ENCODE data around the gene OR6S1.

Gene OR6S1

DNA sequence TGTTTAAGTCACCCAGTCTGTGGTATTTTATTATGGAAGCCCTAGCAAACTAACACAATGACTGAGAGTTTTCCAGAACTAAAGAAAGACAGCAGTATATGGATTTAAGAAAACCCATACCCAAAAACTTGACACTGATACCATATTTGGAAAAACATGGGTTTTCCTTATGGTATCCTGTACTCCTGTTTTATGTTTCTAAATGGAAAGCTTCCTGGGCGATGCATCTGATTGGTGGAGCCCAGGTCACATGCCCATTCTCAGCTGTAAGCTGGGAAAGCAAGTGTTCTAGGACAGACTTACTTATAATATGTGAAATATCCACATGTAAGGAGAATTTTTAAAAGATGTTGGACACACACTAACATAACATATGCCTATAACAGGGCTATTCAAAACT lies 38.4 kb upstream of the OR6S1 start:
- Histone ChIP-seq H3K27ac (no peak overlapping the region), H3K4me3 (no peak overlapping the region), H3K4me1 (peaks cover 0 to 12% (median 9%) of the 10 kb centered on the region in 4 donors), H3K36me3 (no peaks in the 10 kb centered on the region), H3K9me3 (no peaks in the 10 kb centered on the region), H3K27me3 (no peaks in the 10 kb centered on the region)
- DNase-seq: no peak
- TF ChIP-seq CTCF (IDR thresholded peaks at IDR 0.05): no peak
- intact Hi-C loops (cut with DNase I; ENCODE audit: low total_unique reads): loop anchor here (5.0 to 10.0 kb wide), 6 partner anchors 213 to 757 kb away; partner anchors contain the start of genes PNP, TEP1 and TMEM253

- Histone ChIP-seq H3K27me3 (no peaks in the 10 kb centered on the region), H3K4me3 (no peak overlapping the region), H3K9me3 (no peaks in the 10 kb centered on the region), H3K36me3 (no peaks in the 10 kb centered on the region), H3K27ac (no peak overlapping the region), H3K4me1 (peaks cover 0 to 12% (median 7%) of the 10 kb centered on the region in 4 donors)
- intact Hi-C loops (cut with DNase I; ENCODE audit: low total_unique reads): no loop called here
- TF ChIP-seq CTCF (IDR thresholded peaks at IDR 0.05): no peak
- no peak for DNase-seq
Observed at GRCh38 chr14:20676072-20676471, 34.6 kb upstream of the OR6S1 start.

GRCh38 chr14:20675669-20676068 lies 34.2 kb upstream of the OR6S1 start:
- no peak for TF ChIP-seq CTCF (IDR thresholded peaks at IDR 0.05)
- H3K4me1 ChIP-seq: peaks cover 0 to 8% (median 3%) of the 10 kb centered on the region in 4 donors
- no peaks in the 10 kb centered on the region for H3K36me3 ChIP-seq
- H3K4me3 ChIP-seq: no peak overlapping the region
- intact Hi-C loops (cut with DNase I; ENCODE audit: low total_unique reads): no loop called here
- no peaks in the 10 kb centered on the region for H3K9me3 ChIP-seq
- no peak overlapping the region for H3K27ac ChIP-seq
- no peak for DNase-seq
- H3K27me3 ChIP-seq: no peaks in the 10 kb centered on the region

GRCh38 chr14:20671597-20672283 lies 30.2 kb upstream of the OR6S1 start:
- no peak overlapping the region for H3K4me3 ChIP-seq

DNA sequence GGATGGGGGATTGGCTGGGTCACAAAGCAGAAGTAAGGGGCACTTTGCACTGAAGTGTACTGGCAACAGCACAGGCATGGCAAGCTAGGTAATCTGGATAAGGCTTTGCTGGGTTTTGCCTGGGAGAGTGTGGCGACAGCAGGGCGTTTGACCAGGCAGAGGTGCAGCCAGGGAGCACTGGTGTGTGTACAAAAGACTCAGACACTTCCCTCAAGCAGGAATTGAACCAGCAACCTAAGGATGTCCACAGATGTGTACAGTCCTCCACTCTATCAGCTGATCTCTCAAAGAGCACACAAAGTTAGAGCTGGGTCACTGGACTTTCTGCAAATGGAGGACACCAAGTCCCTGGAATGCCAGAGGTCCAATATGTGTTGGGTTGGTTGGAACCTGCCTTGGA lies 27.5 kb upstream of the OR6S1 start:
- peaks cover 0 to 13% of the 10 kb centered on the region in 2 donors for H3K27me3 ChIP-seq
- no peaks in the 10 kb centered on the region for H3K36me3 ChIP-seq
- DNase-seq: no peak
- H3K27ac ChIP-seq: no peak overlapping the region
- intact Hi-C loops (cut with DNase I; ENCODE audit: low total_unique reads): no loop called here
- no peak for TF ChIP-seq CTCF (IDR thresholded peaks at IDR 0.05)
- H3K4me1 ChIP-seq: no peaks in the 10 kb centered on the region
- no peaks in the 10 kb centered on the region for H3K9me3 ChIP-seq
- H3K4me3 ChIP-seq: no peak overlapping the region

More at GRCh38 chr14:20671597-20672283, 30.2 kb upstream of the OR6S1 start:
- Histone ChIP-seq H3K9me3 (no peaks in the 10 kb centered on the region), H3K27me3 (no peaks in the 10 kb centered on the region), H3K4me1 (no peaks in the 10 kb centered on the region), H3K27ac (no peak overlapping the region), H3K36me3 (no peaks in the 10 kb centered on the region)
- no peak for DNase-seq
- TF ChIP-seq CTCF (IDR thresholded peaks at IDR 0.05): no peak
- intact Hi-C loops (cut with DNase I; ENCODE audit: low total_unique reads): no loop called here

Measured in tibial artery (tissue), 4 donors.